SK-N-SH (cell line): ENCODE data around the gene LTF. TPM values are rescaled to one million over a fixed set of nuclear protein-coding genes. Genes with fewer than 3 reads are reported as not detected.

Experiments
- CTCF ChIA-PET: fragments of 300-600, 350-600 bp; formaldehyde crosslinking; extraction: SDS; loops from one replicate; lab custom pipeline; 2021; lab: Yijun Ruan, JAX
- POLR2A ChIA-PET: fragments of 350-600 bp; sonication (Branson Sonifier 250); formaldehyde crosslinking; extraction: SDS; loops from one replicate; lab custom pipeline; 2020; ENCODE audit warnings: antibody characterized with exemption, inconsistent platforms; lab: Yijun Ruan, JAX
- DNase-seq: peaks from one replicate; pipeline ENCODE4 v3.0.0; 2012
- H2AFZ ChIP-seq: fragments of 200-600 bp; sonication (generic); 2 replicates; pipeline ENCODE4 v1.8.1; 2016; ENCODE audit warnings: antibody characterized with exemption, mild to moderate bottlenecking, low read depth
- H3F3A ChIP-seq: fragments of 200-600 bp; sonication (generic); replicated peaks from 2 replicates; pipeline ENCODE3; 2016; ENCODE audit warnings: antibody characterized with exemption, mild to moderate bottlenecking; ENCODE audit not compliant: insufficient read depth
- H3K27ac ChIP-seq, 2 experiments: fragments of 200-500 bp in 1 of 2; fragments of 200-600 bp in 1 of 2; sonication (Bioruptor generic) in 1 of 2; sonication (generic), shearing (Covaris generic) in 1 of 2; 2 replicates each; pipeline versions ENCODE4 v1.5.1 to v1.6.1; 2014 to 2016; ENCODE audit warnings: low read depth in 2 of 2, inconsistent platforms in 1 of 2, low read length in 1 of 2, mild to moderate bottlenecking in 1 of 2, mixed read lengths in 1 of 2
- H3K27me3 ChIP-seq: fragments of 200-600 bp; sonication (generic), shearing (Covaris generic); 2 replicates; pipeline ENCODE4 v1.6.1; 2016; ENCODE audit warnings: mixed run types; ENCODE audit not compliant: insufficient read depth
- H3K36me3 ChIP-seq, 2 experiments: fragments of 200-500 bp in 1 of 2; fragments of 200-600 bp in 1 of 2; sonication (Bioruptor generic) in 1 of 2; sonication (generic) in 1 of 2; replicated peaks in 1 of 2; 2 replicates each; pipeline versions ENCODE3 to v1.5.1; 2014 to 2016; ENCODE audit warnings: low read length in 1 of 2, mild to moderate bottlenecking in 1 of 2; ENCODE audit not compliant: insufficient read depth in 2 of 2, control insufficient read depth in 1 of 2
- H3K4me1 ChIP-seq, 2 experiments: fragments of 200-500 bp in 1 of 2; fragments of 200-600 bp in 1 of 2; sonication (Bioruptor generic) in 1 of 2; sonication (generic), shearing (Covaris generic) in 1 of 2; 2 replicates each; pipeline versions ENCODE4 v1.5.1 to v1.6.1; 2014 to 2016; ENCODE audit warnings: low read depth in 1 of 2, low read length in 1 of 2, mixed run types in 1 of 2; ENCODE audit not compliant: insufficient read depth in 2 of 2, control insufficient read depth in 1 of 2
- H3K4me2 ChIP-seq: fragments of 200-600 bp; sonication (generic), shearing (Covaris generic); 2 replicates; pipeline ENCODE4 v1.6.1; 2017; ENCODE audit warnings: mixed run types
- H3K4me3 ChIP-seq, 2 experiments: fragments of 200-500 bp in 1 of 2; fragments of 200-600 bp in 1 of 2; sonication (Bioruptor generic) in 1 of 2; sonication (generic), shearing (Covaris generic) in 1 of 2; 2 replicates each; pipeline versions ENCODE4 v1.5.1 to v1.8.1; 2014 to 2016; ENCODE audit warnings: low read depth in 2 of 2, inconsistent platforms in 1 of 2, low read length in 1 of 2, mild to moderate bottlenecking in 1 of 2, mixed read lengths in 1 of 2, moderate library complexity in 1 of 2
- H3K79me2 ChIP-seq: fragments of 200-600 bp; sonication (generic); 2 replicates; pipeline ENCODE4 v1.8.1; 2017; ENCODE audit warnings: mild to moderate bottlenecking; ENCODE audit not compliant: insufficient read depth
- H3K9ac ChIP-seq: fragments of 200-600 bp; sonication (generic); 2 replicates; pipeline ENCODE4 v1.6.1; 2017; ENCODE audit warnings: mixed run types
- H3K9me2 ChIP-seq: fragments of 200-600 bp; sonication (generic); 2 replicates; pipeline ENCODE4 v1.6.1; 2017; ENCODE audit warnings: mixed run types
- H3K9me3 ChIP-seq: fragments of 200-600 bp; sonication (generic); 2 replicates; pipeline ENCODE4 v1.6.1; 2017; ENCODE audit warnings: mixed run types, mild to moderate bottlenecking, moderate library complexity
- H4K20me1 ChIP-seq: fragments of 200-600 bp; sonication (generic); 2 replicates; pipeline ENCODE4 v1.6.1; 2017; ENCODE audit warnings: mild to moderate bottlenecking, mixed run types; ENCODE audit not compliant: insufficient read depth
- CHD2 ChIP-seq: fragments of 150-350 bp; IDR thresholded peaks from 2 replicates; pipeline ENCODE4 v1.6.1; 2018; ENCODE audit warnings: low read length; ENCODE audit not compliant: partially characterized antibody
- EP300 ChIP-seq, 2 experiments: IDR thresholded peaks; 2 replicates each; pipeline versions ENCODE4 v1.4.0 to v1.6.1; 2012; ENCODE audit warnings: borderline replicate concordance in 1 of 2, low read depth in 1 of 2, low read length in 1 of 2
- EZH2phosphoT487 ChIP-seq: fragments of 200-600 bp; sonication (generic); IDR thresholded peaks from 2 replicates; pipeline ENCODE4 v1.6.1; 2017; ENCODE audit warnings: low read depth, mixed run types, mild to moderate bottlenecking, antibody characterized with exemption, moderate library complexity, borderline replicate concordance
- FOXJ3 ChIP-seq: sonication (generic); formaldehyde crosslinking; IDR thresholded peaks from 2 replicates; pipeline ENCODE4 v1.5.1; 2020; ENCODE audit warnings: mild to moderate bottlenecking, missing genetic modification reagents
- FOXM1 ChIP-seq: IDR thresholded peaks from 2 replicates; pipeline ENCODE4 v1.4.0; 2012; ENCODE audit warnings: low read depth, mild to moderate bottlenecking
- GABPA ChIP-seq: IDR thresholded peaks from 2 replicates; pipeline ENCODE4 v1.4.0; 2012; ENCODE audit warnings: low read depth, mild to moderate bottlenecking
- GATA2 ChIP-seq: sonication (generic); formaldehyde crosslinking; IDR thresholded peaks from 2 replicates; pipeline ENCODE4 v1.5.0; 2020; ENCODE audit warnings: mild to moderate bottlenecking, missing genetic modification reagents
- JUND ChIP-seq: IDR thresholded peaks from 2 replicates; pipeline ENCODE4 v1.4.0; 2012
- MEF2A ChIP-seq: IDR thresholded peaks from 2 replicates; pipeline ENCODE4 v1.4.0; 2012; ENCODE audit warnings: low read depth, borderline replicate concordance
- NFIC ChIP-seq: IDR thresholded peaks from 2 replicates; pipeline ENCODE4 v1.4.0; 2012; ENCODE audit warnings: borderline replicate concordance
- RAD21 ChIP-seq: IDR thresholded peaks from 2 replicates; pipeline ENCODE4 v1.6.1; 2012; ENCODE audit warnings: mild to moderate bottlenecking, low read length
- RFX5 ChIP-seq: IDR thresholded peaks from 2 replicates; pipeline ENCODE4 v1.6.1; 2012; ENCODE audit warnings: mild to moderate bottlenecking, improper control_type of control experiment, low read length
- RXRA ChIP-seq: IDR thresholded peaks from 2 replicates; pipeline ENCODE4 v1.4.0; 2012; ENCODE audit warnings: low read depth, mild to moderate bottlenecking, borderline replicate concordance
- SIN3A ChIP-seq: IDR thresholded peaks from 2 replicates; pipeline ENCODE4 v1.6.1; 2012; ENCODE audit warnings: low read depth, mild to moderate bottlenecking, low read length, moderate library complexity, borderline replicate concordance
- TCF12 ChIP-seq: IDR thresholded peaks from 2 replicates; pipeline ENCODE4 v1.4.0; 2012
- TEAD4 ChIP-seq: IDR thresholded peaks from 2 replicates; pipeline ENCODE4 v1.4.0; 2012; ENCODE audit warnings: mild to moderate bottlenecking, borderline replicate concordance; ENCODE audit not compliant: insufficient read depth
- YY1 ChIP-seq: IDR thresholded peaks from 2 replicates; pipeline ENCODE4 v1.4.0; 2012; ENCODE audit warnings: low read depth, mild to moderate bottlenecking
- WGBS: methylation state at CpG from one replicate; pipeline ENCODE4 v1.1.6; 2017; ENCODE audit warnings: low lambda C conversion rate; 5-methylcytosine and 5-hydroxymethylcytosine counted together
- polyA plus RNA-seq, 3 experiments: library from polyadenylated mRNA; depleted of rRNA; stranded (reverse); fragments of >200 nt; gene quantifications; 2 replicates each; pipeline ENCODE4 v1.2.3, GENCODE V29; 2012
- TF ChIP-seq, protein P1 (sequence below): IDR thresholded peaks from 2 replicates; pipeline ENCODE4 v1.4.0; 2012; ENCODE audit warnings: low read depth
- TF ChIP-seq, protein P2 (sequence below): IDR thresholded peaks from 2 replicates; pipeline ENCODE4 v1.4.0; 2012; ENCODE audit warnings: low read depth, borderline replicate concordance
- TF ChIP-seq, protein P3 (sequence below): IDR thresholded peaks from 2 replicates; pipeline ENCODE4 v1.4.0; 2012; ENCODE audit warnings: low read depth, borderline replicate concordance
- TF ChIP-seq, protein P4 (sequence below): fragments of 150-350 bp; IDR thresholded peaks from 2 replicates; pipeline ENCODE4 v1.6.1; 2016; ENCODE audit warnings: mild to moderate bottlenecking, low read depth, low read length

Gene LTF
- polyA plus RNA-seq, 1 of the 3 experiments (the other 2 are of a cell fraction): not detected

DNA sequence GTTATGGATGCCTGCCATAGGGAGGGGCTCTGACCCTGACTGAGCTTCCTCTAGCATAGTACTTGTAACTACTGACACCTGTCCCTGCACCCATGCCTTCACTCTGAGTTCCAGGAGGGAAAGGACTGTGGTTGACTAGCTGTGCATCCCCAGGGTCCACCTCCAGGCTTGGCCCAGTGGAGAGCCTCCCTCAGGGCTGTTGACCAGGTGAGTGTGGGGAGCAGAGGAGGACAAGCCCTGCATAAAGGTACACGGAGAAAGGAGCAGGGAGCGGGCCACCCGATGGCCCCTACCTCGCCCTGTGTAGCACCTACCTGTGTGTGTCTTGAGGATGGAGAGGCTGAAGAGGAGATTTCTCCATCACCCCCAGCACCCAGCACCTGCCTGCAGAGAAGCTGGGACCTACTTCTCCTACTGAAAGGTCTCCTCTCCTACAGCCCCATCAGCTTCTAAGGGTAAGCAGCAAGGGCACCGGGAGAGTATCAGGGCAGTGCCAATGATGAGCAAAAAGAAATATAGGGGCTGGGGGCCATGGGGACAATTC is 6.7 kb upstream of the LTF start:
- H3K4me2 ChIP-seq: no peak overlapping the region
- no peaks in the 10 kb centered on the region; a peak in 1 of 4 replicates for H3K4me1 ChIP-seq
- WGBS: 32% methylated on average over 3 of the region's 5 CpGs
- no peaks in the 10 kb centered on the region for H3F3A ChIP-seq
- H3K27me3 ChIP-seq: peaks cover 5% of the 10 kb centered on the region; the same call in 1 of the 2 replicates
- H3K4me3 ChIP-seq: no peak overlapping the region
- ChIA-PET POLR2A (no interaction called here), CTCF (interaction anchor here (1.0 to 11.6 kb wide), 3 partner anchors 9 to 21 kb away, joined by 3 to 77 read pairs (median 7); no protein-coding TSS in a partner anchor)
- H3K9ac ChIP-seq: no peak overlapping the region
- H3K9me2 ChIP-seq: no peaks in the 10 kb centered on the region
- no peaks in the 10 kb centered on the region for H3K79me2 ChIP-seq
- TF ChIP-seq, protein P1, sequence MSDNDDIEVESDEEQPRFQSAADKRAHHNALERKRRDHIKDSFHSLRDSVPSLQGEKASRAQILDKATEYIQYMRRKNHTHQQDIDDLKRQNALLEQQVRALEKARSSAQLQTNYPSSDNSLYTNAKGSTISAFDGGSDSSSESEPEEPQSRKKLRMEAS: no peak
- TF ChIP-seq MEF2A: no peak
- TF ChIP-seq CHD2: no peak
- TF ChIP-seq, protein P2, sequence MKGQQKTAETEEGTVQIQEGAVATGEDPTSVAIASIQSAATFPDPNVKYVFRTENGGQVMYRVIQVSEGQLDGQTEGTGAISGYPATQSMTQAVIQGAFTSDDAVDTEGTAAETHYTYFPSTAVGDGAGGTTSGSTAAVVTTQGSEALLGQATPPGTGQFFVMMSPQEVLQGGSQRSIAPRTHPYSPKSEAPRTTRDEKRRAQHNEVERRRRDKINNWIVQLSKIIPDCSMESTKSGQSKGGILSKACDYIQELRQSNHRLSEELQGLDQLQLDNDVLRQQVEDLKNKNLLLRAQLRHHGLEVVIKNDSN: no peak
- TF ChIP-seq EZH2phosphoT487: no peak
- TF ChIP-seq YY1: no peak
- no peak for TF ChIP-seq GATA2
- TF ChIP-seq, protein P3, sequence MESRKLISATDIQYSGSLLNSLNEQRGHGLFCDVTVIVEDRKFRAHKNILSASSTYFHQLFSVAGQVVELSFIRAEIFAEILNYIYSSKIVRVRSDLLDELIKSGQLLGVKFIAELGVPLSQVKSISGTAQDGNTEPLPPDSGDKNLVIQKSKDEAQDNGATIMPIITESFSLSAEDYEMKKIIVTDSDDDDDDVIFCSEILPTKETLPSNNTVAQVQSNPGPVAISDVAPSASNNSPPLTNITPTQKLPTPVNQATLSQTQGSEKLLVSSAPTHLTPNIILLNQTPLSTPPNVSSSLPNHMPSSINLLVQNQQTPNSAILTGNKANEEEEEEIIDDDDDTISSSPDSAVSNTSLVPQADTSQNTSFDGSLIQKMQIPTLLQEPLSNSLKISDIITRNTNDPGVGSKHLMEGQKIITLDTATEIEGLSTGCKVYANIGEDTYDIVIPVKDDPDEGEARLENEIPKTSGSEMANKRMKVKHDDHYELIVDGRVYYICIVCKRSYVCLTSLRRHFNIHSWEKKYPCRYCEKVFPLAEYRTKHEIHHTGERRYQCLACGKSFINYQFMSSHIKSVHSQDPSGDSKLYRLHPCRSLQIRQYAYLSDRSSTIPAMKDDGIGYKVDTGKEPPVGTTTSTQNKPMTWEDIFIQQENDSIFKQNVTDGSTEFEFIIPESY: no peak
- TF ChIP-seq, protein P4, sequence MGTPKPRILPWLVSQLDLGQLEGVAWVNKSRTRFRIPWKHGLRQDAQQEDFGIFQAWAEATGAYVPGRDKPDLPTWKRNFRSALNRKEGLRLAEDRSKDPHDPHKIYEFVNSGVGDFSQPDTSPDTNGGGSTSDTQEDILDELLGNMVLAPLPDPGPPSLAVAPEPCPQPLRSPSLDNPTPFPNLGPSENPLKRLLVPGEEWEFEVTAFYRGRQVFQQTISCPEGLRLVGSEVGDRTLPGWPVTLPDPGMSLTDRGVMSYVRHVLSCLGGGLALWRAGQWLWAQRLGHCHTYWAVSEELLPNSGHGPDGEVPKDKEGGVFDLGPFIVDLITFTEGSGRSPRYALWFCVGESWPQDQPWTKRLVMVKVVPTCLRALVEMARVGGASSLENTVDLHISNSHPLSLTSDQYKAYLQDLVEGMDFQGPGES: no peak
- no peak for TF ChIP-seq RFX5
- TF ChIP-seq TCF12: no peak
- no peaks in the 10 kb centered on the region; the same call in 1 of the 2 replicates for H3K9me3 ChIP-seq
- no peaks in the 10 kb centered on the region for H3K36me3 ChIP-seq
- H4K20me1 ChIP-seq: no peaks in the 10 kb centered on the region
- H2AFZ ChIP-seq: no peak overlapping the region
- DNase-seq: no peak
- no peak overlapping the region for H3K27ac ChIP-seq

DNA sequence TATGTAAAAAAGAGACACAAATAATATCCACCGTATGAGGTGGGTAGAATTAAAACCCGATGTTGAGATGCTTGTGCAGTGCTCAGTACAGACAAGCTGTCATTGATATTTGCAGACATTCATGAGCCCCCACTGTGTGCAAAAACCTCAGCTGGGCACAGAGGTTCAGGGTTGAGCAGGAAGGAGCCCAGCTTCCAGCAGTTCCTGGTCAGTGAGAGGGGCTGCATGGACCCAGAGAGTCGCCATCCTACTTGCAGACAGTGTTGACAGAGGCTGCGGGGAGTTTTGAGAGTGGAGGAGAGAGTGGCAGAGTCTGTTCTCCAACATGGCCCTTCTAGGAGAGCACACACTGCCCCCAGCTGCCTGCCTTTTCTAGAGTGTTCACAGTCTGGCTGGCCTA is 6.1 kb upstream of the LTF start:
- Histone ChIP-seq H3K4me3 (no peak overlapping the region), H3K9me3 (no peaks in the 10 kb centered on the region; the same call in 1 of the 2 replicates), H3F3A (no peaks in the 10 kb centered on the region), H3K27me3 (peaks cover 5% of the 10 kb centered on the region; the same call in 1 of the 2 replicates), H3K27ac (no peak overlapping the region), H3K4me1 (no peaks in the 10 kb centered on the region; a peak in 1 of 4 replicates), H2AFZ (no peak overlapping the region), H3K79me2 (no peaks in the 10 kb centered on the region), H3K36me3 (no peaks in the 10 kb centered on the region), H4K20me1 (no peaks in the 10 kb centered on the region), H3K9me2 (no peaks in the 10 kb centered on the region), H3K4me2 (no peak overlapping the region), H3K9ac (no peak overlapping the region)
- ChIA-PET CTCF (interaction anchor here (1.0 to 11.6 kb wide), 4 partner anchors 8 to 21 kb away, joined by 3 to 77 read pairs (median 6); no protein-coding TSS in a partner anchor), POLR2A (no interaction called here)
- DNase-seq: no peak
- WGBS: 39% methylated on average over 4 of the region's 4 CpGs
- no peak for TF ChIP-seq TEAD4
- no peak for TF ChIP-seq GABPA
- TF ChIP-seq, protein P1: no peak
- TF ChIP-seq, protein P2: no peak
- TF ChIP-seq SIN3A: no peak
- TF ChIP-seq RFX5: no peak
- TF ChIP-seq JUND: no peak
- no peak for TF ChIP-seq RAD21
- no peak for TF ChIP-seq FOXJ3 (CRISPR knock-in tag)
- TF ChIP-seq EP300 (IDR thresholded peaks at IDR 0.05; ENCODE audit: borderline replicate concordance in 1 of 2, low read depth in 1 of 2, low read length in 1 of 2): no peak
- TF ChIP-seq FOXM1: no peak
- no peak for TF ChIP-seq RXRA
- TF ChIP-seq MEF2A: no peak
- no peak for TF ChIP-seq CHD2
- TF ChIP-seq NFIC: no peak
